ENCODE measurements around the gene ODAD4.
"Not testable (repeated sequence)": the region's sequence is repeated elsewhere in the genome, so short reads cannot be mapped to it uniquely, and the experiment has no call there.

Gene ODAD4

GRCh38 chr17:42010266-42010680 lies 79.9 kb downstream of the ODAD4 start:
- not testable (repeated sequence) for DNase-seq

GRCh38 chr17:42010898-42011516 lies 80.6 kb downstream of the ODAD4 start:
- DNase-seq = no peak

- DNase-seq = not testable (repeated sequence)
These were observed 81.9 kb downstream of the ODAD4 start for GRCh38 chr17:42012363-42012762.

GRCh38 chr17:42013740-42014139 lies 83.3 kb downstream of the ODAD4 start:
- not testable (repeated sequence) for DNase-seq
